ENCODE results near the gene KIAA2012. TPM values are rescaled to one million over a fixed set of nuclear protein-coding genes. Genes with fewer than 3 reads are reported as not detected.

The KIAA2012 gene
- total and polyA plus RNA-seq, 2 of the 4 experiments (the other 2 are of a cell fraction) = under 0.01 to 0.09 TPM

GRCh38 chr2:202099515-202099914, 26.5 kb downstream of the KIAA2012 start:
- Histone ChIP-seq H2BK20ac (ENCODE audit: low read depth, low read length) (no peak overlapping the region), H3K18ac (ENCODE audit: low read depth, low read length) (no peak overlapping the region), H3K9me1 (ENCODE audit: insufficient read depth, low read length) (0 out of 2 replicates have a peak, but pooled peaks cover 7% of the 10 kb centered on the region), H4K5ac (ENCODE audit: low read depth, low read length) (no peak overlapping the region), H3K36me3 (ENCODE audit: control insufficient read depth, insufficient read depth, low read length) (no peaks in the 10 kb centered on the region), H2AFZ (replicated peaks; ENCODE audit: low read length, poor library complexity) (no peak overlapping the region), H2BK5ac (ENCODE audit: low read depth, low read length, poor library complexity, severe bottlenecking) (no peak overlapping the region), H3K9me3 (ENCODE audit: control insufficient read depth, insufficient read depth, low read length) (no peaks in the 10 kb centered on the region), H3K4me1 (ENCODE audit: control insufficient read depth, insufficient read depth, low read length) (peaks cover 1% of the 10 kb centered on the region; the same call in 1 of the 2 replicates), H2AK5ac (ENCODE audit: low read depth, low read length) (no peak overlapping the region), H3K4me2 (ENCODE audit: low read depth, low read length) (no peak overlapping the region), H3K23ac (ENCODE audit: low read depth, low read length) (no peak overlapping the region), H2AK9ac (replicated peaks; ENCODE audit: low read depth, low read length, poor library complexity) (no peak overlapping the region), H3K9ac (ENCODE audit: low read depth, low read length) (no peak overlapping the region), H3K27me3 (ENCODE audit: control insufficient read depth, insufficient read depth, low read length) (no peaks in the 10 kb centered on the region), H3K4me3 (ENCODE audit: insufficient read depth, low read depth, low read length) (no peak overlapping the region), H3K56ac (ENCODE audit: extremely low read depth, insufficient read depth, low read length) (no peak overlapping the region), H3K14ac (replicated peaks; ENCODE audit: low read depth, low read length) (no peak overlapping the region), H4K20me1 (ENCODE audit: insufficient read depth, low read length) (no peaks in the 10 kb centered on the region), H3K4ac (ENCODE audit: low read depth, low read length) (no peak overlapping the region), H2BK120ac (ENCODE audit: low read depth, low read length) (no peak overlapping the region), H3K79me1 (ENCODE audit: low read depth in 1 of 2, low read length in 2 of 2) (no peaks in the 10 kb centered on the region), H3K27ac (ENCODE audit: insufficient read depth, low read length) (no peak overlapping the region), H4K91ac (ENCODE audit: insufficient read depth, low read depth, low read length) (no peak overlapping the region), H4K8ac (ENCODE audit: low read depth in 2 of 2, low read length in 2 of 2) (no peak overlapping the region), H2BK15ac (ENCODE audit: low read depth, low read length) (no peak overlapping the region)
- WGBS, 2 experiments (ENCODE audit: extremely low coverage in 2 of 2, insufficient read length in 1 of 2) = 74% methylated on average over 4 of the region's 7 CpGs; no CpG with 5 or more reads in 1 of the 2 experiments
- CTCF ChIA-PET = interaction anchor here (0.6 kb wide), 1 partner anchor 39 kb away, joined by 3 read pairs; no protein-coding TSS in a partner anchor
- no peak for TF ChIP-seq CEBPB (IDR thresholded peaks at IDR 0.05; ENCODE audit: low read depth, low read length)
- intact Hi-C loops (cut with micrococcal nuclease) = no loop called here
- ATAC-seq (ENCODE audit: low read depth) (no peak), DNase-seq (no peak)
- POLR2A ChIA-PET (ENCODE audit: unreplicated experiment) = no interaction called here
- in situ Hi-C loops (cut with MboI; ENCODE audit: low sequenced_read_pairs) = no loop called here
- dilution Hi-C loops (cut with HindIII; ENCODE audit: low sequenced_read_pairs, unreplicated experiment) = no loop called here
- no TSS peak for BruUV-seq (replicated peaks)

All from IMR-90 (cell line).